HepG2 (cell line): ENCODE measurements around the gene DNM3. TPM values are rescaled to one million over a fixed set of nuclear protein-coding genes. Genes with fewer than 3 reads are reported as not detected.

Experiments
- HOXA3 ChIP-seq: sonication (generic); formaldehyde crosslinking; IDR thresholded peaks from 2 replicates; pipeline ENCODE4 v1.5.0; 2020; ENCODE audit warnings: missing genetic modification reagents
- KIAA2018 ChIP-seq: sonication (generic); formaldehyde crosslinking; IDR thresholded peaks from 2 replicates; pipeline ENCODE4 v1.5.0; 2020; ENCODE audit warnings: mild to moderate bottlenecking, missing genetic modification reagents, borderline replicate concordance
- MAFF ChIP-seq: IDR thresholded peaks from 2 replicates; pipeline ENCODE4 v1.6.1; 2011; ENCODE audit warnings: low read depth, low read length, improper control_type of control experiment
- ZFP91 ChIP-seq: sonication (generic); formaldehyde crosslinking; IDR thresholded peaks from 2 replicates; pipeline ENCODE4 v1.9.0; 2022; ENCODE audit warnings: missing genetic modification reagents, mild to moderate bottlenecking, borderline replicate concordance
- ZNF644 ChIP-seq: IDR thresholded peaks from 2 replicates; pipeline ENCODE4 v1.6.1; 2016; ENCODE audit warnings: low read depth
- polyA plus RNA-seq, 8 experiments: library from polyadenylated mRNA; depleted of rRNA in 3 of 8; stranded (reverse) in 7 of 8; unstranded in 1 of 8; fragments of >200 nt; fragmentation: Illumina TruSeq in 4 of 8; extraction: Trizol in 4 of 8; gene quantifications; 2 replicates each; pipeline versions ENCODE4 v1.2.1 to v1.2.3, GENCODE V29; 2011 to 2016; ENCODE audit warnings: low read depth in 4 of 8, missing spikeins in 1 of 8, mixed read lengths in 1 of 8; ENCODE audit not compliant: insufficient read depth in 1 of 8
- total RNA-seq, 5 experiments: library from RNA; depleted of rRNA; stranded (reverse); fragments of >200 nt; fragmentation: Illumina TruSeq; extraction: Trizol; gene quantifications; 2 replicates each; pipeline ENCODE4 v1.2.3, GENCODE V29; 2016; ENCODE audit warnings: low read depth in 1 of 5

DNM3 gene
- total and polyA plus RNA-seq, 2 of the 13 experiments (the other 11 are each of a cell fraction or from before 2014, with no cell fraction given): 0.05 TPM; not detected in 1

GRCh38 chr1:171879556-171879955, 38.3 kb downstream of the DNM3 start (continued):
- TF ChIP-seq KIAA2018 (no peak), ZFP91 (CRISPR knock-in tag) (no peak), MAFF (no peak), HOXA3 (CRISPR knock-in tag) (no peak), ZNF644 (CRISPR knock-in tag) (no peak)
